Forelimb muscle (tissue), 1 donor: ENCODE measurements around the gene CORO6. TPM values are rescaled to one million over a fixed set of nuclear protein-coding genes. Genes with fewer than 3 reads are reported as not detected.
"Not testable (repeated sequence)": the region's sequence is repeated elsewhere in the genome, so short reads cannot be mapped to it uniquely, and the experiment has no call there.

Source experiments
- DNase-seq: peaks from one replicate; pipeline ENCODE4 v3.0.0-alpha.2; 2013; ENCODE audit warnings: low read depth
- polyA plus RNA-seq: library from polyadenylated mRNA; unstranded; fragments of 120-200 nt; gene quantifications from one replicate; pipeline ENCODE4 v1.2.1, GENCODE V29; 2013; ENCODE audit not compliant: insufficient read length

Gene CORO6
- polyA plus RNA-seq: 96.8 TPM

DNA sequence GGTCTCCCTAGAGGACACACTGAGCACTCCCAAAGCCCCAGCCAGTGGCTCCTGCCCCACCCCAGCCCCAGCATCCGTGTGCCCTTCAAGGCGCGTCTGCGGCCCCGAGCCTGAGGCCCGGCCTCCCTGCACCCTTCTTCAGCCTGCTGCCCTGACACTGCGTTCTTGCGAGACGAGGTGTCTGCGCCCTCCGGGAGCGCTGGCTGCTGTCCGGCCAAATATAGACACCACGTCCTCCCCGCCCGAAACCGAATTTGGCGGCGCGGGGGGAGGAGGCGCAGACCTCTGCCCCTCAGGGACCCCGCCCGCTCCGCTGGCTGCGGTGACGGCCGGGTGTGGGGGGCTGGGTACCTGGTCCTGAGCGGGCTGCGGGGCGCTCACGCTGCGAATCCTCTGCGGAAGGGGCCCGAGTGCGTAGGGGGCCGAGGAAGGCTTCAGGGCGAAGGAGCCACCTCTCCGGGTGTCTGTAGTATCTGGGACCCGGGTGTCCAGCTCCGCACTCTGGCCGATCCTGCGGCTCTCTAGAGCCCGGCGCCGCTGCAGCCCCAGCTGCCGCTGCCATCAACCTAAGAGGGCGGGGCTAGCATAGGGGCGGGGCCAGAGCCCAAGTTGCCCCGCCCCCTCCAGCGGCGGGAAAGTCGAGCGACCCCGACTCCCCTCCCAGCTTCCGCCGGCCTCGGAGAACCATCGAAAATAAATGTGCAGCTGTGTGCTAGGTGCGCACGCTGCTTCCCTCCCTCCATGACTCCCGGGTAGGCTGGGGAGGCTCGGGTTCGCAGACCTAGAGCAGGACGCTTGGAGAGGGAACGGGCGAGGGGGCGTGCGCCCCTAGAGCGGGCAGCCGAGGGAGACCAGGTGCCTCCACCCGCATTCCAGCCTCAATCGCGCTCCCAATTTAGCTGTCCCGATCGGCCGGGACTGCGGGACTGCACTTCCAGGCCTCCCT lies at the start of gene CORO6:
Gene CORO6 (minus strand): TSS at position 576 of the 946 bp plus-strand sequence. CDS start 1,491 bp downstream, outside the sequence.
- DNase-seq: no peak

DNA sequence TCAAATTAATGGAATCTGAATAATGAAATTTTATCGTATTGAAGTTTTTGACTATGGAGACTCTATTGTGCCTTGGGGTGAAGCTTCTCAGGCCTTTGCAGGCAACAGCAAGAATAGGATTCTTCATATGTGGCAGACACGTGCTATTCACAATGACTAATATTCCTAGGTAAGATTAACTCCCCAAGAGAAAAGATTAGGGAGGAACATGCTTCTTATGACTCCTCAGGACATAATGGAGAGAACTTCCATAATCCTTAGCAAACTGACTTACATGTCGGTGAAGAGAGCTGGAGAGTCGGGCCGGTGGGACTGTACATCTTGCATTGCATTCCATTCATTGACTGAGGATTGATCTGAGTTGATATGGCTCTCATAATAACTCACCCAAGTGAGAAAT lies 48.9 kb upstream of the CORO6 start:
- DNase-seq: no peak

DNA sequence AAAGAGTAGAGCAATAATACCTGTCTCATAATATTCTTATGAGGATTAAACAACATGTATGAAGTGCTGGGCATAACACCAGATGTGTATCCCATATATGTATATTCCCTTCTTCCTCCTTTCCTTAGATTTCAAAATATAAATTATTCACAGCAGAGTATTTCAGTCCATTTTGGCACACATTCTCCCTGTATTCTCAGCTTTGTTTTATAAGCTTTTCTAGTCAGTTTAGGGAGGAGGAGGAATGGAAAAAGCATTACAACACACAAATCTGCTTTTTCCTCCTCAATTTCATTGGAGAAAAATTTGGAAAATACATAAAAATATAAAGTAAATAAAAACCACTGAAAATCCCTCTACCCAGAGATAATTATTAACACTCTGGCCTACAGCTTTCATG lies 46.6 kb upstream of the CORO6 start:
- DNase-seq: no peak

DNA sequence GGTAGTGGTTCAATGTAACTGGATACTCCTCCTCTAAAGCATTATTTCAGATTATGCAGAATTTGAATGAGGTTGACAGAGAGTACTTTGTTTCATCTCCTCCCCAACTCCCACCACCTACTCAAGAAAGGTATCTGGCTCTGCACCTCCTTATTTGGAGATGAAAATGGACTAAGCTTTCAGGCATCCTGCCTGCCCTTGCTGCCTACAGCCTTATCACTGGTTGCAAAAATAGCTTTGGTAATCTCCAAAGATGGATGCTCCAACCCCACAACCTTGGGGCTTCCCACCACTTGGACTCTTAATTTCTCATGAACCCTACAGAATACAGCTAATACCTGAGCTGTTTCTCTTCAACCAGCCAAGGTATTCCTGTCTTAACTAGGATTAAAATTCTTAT lies 45.3 kb upstream of the CORO6 start:
- DNase-seq: no peak

DNA sequence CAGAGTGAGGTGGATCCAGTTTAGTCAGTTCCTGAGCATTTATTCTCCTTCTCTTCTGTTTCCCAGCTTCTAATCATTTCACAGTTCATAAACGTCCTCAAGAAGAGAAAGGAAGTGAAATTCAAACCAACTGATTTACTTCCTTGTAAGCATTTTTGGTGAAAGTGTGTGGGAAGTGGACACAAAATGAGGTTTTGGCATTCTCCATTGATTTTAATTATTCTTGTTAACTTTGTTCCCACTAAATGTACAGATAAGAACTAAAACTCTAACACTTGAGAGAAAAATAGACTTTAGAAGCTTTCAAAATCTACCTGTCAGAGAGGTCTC lies 42.7 kb upstream of the CORO6 start:
- no peak for DNase-seq

DNA sequence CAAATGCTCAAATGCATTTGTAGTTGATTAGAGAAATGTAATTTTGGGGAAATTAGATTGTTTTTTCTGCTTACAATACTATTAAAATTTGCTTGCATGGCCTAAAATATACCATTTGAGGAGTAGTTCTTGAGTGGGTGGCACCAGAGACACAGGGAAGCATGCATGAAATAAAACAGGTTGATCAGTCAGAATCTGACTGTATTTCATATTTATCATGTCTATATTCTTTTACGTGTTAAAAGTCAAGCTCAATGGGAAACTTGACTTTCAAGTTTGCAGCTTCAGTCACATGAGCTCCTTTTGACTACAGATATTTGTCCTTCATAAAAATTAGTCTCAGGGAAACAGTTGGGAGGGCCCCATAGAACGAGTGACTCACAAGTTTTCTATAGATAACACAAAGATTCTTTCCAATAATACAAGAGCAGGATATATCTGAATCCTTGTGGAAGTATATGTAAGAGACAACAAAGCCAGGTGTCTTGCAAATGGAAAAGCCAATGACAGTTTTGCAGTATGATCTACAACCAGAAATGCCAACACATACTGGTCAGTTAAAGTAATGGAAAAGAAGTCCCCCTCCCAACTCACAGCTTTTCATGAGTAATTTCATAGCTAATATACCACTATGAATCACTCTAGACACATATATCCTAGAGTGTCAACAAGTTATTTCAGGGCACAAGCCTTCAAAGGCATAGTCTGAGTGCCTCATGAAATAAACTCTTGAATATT lies 42.2 kb upstream of the CORO6 start:
- no peak for DNase-seq

DNA sequence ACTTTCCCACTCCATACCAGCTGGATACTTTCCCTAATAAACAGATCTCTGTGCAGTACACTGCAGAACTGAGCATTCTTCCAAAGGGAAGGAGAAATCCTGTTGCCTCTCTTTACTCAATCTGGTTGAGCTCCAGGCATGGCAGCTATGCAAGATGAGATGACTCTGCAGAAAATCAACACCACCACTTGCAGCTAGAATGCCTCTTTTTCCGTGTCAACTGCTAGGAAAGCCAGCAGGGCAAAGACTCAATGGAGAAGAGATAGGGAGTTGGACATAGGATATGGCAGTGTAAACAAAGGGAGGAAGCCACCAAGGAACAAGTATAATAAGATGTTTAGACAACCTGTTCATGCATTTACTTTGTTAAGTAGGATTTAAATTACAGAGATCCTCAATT lies 40.4 kb upstream of the CORO6 start:
- DNase-seq: no peak

DNA sequence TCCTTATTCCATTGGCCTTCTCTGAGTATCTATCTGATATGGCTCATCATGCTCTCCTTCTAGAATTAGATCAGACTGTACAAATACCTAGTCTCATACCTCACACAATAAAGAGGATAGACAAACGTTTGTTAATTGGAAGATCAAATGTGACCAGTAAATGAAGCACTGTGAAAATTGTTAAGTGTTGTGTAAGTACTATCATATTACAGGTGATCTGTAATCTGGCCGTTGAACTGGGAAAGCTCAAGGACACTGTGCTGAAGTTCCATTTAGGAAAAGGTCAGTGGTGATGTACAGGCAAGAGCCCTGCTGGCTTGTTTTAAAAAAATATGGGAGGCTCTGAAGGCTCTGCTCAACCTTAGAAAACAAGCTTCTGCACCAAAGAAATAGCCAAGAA lies 38.5 kb upstream of the CORO6 start:
- DNase-seq: no peak

DNA sequence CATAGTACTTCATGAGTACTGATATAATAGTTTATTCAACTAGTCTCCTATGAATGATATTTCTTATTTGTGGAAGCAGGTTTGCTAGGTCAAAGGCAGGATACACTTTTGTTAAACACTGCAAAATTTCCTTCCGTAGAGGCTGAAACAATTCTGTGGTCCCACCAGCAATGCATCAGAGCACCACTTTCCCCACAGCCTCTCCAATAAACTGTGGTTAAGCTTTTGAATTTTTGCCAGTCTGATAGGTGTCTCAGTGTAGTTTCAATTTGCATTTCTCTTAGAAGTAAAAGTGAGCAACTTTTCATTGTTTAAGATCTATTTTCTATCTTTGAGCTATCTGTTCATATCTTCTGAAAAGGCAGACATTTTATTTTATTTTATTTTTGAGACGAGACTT lies 36.4 kb upstream of the CORO6 start:
- DNase-seq: no peak

DNA sequence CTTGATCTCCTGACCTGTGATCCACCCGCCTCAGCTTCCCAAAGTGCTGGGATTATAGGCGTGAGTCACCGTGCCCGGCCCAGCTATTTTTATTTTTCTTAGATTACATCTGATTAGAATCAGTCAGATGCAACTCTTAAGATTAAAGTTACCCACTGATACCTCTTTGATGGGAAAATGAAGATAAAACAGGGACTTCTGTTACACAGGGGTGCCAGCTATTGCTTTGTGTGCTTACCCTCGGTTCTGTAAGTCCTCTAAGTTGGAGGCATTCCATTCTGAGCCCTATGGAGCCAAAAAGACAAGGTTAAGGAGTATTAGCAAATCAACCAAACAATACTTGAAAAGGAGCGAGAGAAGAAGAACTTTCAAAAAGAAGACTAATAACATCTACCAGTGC lies 32.6 kb upstream of the CORO6 start:
- no peak for DNase-seq

DNA sequence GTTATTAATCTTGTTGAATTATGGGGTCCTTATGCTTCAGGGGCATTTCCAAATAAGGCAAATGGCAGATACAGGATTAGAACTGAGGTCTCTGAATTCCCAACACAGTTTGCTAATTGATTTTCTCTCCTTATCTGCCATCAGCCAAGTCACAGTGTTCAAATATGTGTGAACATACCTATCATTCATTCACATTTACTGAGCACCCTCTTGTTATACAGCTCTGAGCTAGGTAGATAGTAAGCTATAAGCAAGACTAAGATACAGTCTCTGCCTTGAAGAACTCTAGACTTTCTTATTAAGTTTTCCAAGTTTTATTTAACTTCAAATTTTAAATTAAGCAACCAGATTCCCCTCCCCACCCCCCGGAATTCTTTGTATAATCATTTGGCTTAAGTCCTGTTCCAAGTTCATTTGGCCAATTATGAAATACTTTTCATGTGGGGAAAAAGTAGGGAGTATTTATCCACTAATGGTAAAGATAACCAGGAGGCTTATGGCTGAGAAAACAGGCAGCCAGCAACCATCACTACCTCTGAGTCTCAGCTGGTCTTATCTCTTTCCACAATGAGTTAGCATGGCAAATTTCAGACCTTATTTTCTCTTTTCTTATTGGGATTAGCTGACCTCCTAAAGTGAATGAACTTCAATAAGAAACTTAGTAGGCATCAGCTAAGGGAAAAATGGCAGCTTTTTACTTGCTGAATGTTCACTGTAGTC lies 31.4 kb upstream of the CORO6 start:
- DNase-seq: no peak

DNA sequence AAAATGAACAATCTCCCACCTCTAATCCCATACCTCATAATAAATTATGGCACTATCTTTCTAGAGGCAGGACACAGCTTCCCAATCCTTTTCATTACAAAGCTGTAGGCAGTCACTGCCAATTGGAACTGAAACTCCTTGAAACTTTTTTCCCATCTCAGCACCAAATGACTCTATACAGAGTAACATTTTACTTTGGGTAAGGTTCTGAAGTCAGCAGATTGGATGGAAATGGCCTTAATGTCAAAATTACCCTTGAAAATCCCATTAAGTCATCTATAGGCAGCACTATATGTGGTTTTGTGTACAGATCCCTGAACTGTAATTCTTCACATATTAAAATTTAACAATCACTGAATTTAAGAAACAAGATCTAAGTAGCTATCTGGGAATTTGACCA lies 30.3 kb upstream of the CORO6 start:
- no peak for DNase-seq

DNA sequence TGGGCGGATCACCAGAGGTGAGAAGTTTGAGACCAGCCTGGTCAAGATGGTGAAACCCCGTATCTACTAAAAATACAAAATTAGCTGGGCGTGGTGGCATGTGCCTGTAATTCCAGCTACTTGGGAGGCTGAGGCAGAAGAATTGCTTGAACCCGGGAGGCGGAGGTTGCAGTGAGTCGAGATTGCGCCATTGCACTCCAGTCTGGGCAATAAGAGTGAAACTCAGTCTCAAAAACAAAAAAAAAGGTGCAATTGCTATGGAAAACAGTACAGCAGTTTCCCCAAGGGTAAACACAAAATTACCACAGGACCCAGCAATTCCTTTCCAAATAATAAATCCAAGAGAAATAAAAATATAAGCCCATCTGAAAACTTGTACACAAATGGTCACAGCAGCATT lies 29.2 kb upstream of the CORO6 start:
- not testable (repeated sequence) for DNase-seq

DNA sequence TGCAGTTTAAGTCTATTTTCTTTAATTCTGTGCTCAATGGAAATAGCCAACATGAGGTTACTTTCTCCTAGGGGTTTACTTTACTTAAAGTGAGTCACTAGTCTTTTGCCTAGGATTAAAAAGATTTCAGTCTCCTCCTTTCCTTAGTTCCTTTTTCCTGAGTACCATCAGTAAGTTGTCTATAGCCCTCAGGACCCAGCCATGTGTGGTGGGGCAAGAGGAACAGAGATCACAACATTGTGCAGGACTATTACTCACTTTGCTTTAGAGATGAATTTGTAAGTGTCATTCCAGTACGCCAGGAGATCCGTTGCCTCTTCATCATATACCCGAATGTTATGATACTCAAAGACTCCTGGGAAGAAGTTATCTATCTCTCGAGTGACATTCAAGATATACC lies 27.7 kb upstream of the CORO6 start:
- no peak for DNase-seq

DNA sequence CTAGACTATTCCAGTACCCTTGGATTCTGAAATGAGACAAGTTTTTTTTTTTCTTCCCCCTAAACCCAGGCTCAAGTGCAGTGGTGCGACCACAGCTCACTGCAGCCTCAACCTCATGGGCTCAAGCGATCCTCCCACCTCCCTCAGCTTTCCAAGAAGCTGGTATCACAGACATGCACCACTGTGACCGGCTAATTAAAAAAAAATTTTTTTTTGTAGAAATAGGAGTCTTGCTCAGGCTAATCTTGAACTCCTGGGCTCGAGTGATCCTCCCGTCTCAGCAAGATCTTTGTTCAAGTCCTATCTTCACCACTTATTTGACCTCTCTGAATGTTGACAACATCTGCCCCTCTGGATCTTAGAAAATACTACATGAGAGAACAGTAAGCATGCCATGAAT lies 26.6 kb upstream of the CORO6 start:
- no peak for DNase-seq

DNA sequence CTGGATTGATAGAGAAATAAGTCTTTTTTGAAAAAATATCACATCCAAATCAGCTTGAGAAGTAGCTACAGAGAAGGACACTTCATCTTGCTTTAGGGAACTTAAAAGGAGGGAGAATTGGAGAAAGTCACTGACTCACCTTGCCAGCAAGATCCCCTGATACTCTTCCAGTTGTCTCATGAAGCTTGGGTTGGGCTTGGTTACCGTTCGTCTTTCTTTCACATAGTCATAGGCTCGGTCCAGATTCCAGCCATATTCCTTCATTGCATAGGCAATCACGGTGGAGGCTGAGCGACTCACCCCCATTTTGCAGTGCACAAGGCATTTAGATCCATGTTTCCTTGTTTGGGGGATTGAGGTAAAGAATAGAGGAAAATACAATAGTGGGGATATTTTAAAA lies 25.3 kb upstream of the CORO6 start:
- DNase-seq: no peak

DNA sequence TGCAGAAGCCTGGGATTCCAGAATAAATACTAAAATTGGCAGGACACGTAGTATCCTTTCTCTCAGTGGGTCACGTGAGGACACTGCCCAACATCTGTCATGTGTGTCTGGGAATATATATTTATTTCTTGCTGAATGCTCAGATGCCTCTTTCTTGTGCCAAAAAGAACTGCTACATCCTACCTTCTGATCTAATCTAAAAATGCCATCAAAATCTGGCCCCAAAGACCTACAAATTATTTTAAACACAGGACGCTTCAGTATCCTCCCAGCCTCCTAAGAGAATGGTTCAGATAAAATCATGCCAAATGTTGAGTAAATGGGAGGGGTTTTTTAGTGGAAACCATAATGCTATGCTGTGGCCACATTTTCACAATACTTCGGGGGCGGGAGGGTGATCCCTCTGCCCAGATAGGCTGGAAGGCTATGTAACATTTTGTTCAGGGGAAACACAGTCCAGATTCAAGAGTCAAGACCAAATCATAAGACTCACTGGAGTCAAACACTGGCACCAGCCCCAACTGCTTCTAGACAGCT lies 22.9 kb upstream of the CORO6 start:
- DNase-seq: no peak

DNA sequence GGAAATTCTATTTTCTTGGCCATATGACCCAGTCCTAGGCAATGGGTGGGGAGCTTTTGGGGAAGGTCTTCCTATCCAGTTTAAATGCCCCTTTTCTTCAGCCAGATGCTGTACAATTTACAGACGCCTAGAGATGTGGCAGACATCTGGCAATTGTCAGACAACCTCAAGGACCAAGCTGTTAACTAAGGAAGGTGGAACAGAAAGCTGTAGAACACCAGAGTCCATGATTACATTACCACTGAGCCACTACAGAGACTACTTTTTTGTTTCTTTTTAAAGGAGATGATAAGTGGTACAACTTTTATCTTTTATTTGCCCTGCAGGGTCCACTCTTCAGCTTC lies 21.1 kb upstream of the CORO6 start:
- no peak for DNase-seq

DNA sequence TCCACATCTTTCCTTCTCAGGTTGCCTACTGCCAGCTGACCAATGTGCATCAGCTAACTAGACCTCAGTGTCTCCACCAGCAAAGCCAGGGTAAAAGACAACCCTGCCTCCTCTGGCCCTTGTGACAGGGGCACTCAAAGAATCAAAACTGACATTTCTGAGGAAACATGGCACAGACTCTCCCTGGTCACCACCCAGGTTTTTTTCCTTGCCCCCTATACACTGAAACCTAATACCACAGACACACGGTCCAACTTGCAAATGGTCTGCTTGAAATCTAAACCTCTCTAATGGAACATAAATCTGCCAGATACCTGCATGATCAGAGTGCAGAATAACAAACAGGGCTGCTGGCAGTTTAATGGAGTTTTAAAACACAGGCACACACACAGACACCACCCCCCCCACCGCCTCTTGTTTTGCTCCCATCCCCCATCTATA lies 19.5 kb upstream of the CORO6 start:
- no peak for DNase-seq

DNA sequence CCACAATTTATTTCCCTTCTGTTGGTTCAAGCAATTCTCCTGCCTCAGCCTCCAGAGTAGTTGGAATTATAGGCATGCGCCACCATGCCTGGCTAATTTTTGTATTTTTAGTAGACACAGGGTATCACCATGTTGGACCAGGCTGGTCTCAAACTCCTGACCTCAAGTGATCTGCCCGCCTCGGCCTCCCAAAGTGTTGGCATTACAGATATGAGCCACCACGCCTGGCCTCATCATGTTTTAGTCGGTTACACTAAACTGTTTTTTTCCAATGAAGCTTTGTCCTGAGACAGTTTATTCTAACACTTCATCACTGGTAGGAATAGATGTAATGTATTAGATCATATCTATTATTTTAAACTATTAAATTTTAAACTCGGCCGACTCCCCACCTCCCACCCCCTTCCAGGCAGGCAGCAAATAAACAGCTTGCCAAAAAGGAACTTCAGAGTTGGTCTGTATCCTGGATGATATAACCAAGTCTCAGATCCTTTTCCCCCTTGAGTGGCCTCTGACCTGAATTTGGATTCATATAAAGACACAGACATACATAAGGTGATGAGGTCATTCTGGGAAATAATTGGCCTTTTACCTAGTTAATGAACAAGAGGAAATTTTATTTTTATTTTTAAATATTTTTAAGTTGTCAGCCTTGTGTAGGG lies 18.4 kb upstream of the CORO6 start:
- DNase-seq: no peak

DNA sequence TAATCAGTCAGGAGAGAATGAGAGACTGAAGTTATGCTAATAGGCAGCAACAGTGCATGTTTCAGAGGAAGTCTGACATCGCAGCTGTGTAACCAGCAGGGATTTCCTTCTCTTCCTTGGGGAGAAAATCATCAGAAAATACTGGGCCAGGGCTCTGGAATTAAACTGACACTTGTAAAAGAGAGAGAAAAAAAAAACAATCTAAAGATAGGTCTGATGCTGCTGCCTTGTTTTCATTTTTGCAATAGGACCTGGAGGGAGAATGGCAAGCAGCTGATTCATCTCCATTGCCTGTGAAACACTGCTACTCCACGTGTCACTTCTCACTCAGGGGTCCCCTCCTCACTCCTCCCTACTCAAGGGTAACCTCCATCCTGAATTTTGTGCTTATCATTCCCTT lies 17.7 kb upstream of the CORO6 start:
- DNase-seq: no peak

DNA sequence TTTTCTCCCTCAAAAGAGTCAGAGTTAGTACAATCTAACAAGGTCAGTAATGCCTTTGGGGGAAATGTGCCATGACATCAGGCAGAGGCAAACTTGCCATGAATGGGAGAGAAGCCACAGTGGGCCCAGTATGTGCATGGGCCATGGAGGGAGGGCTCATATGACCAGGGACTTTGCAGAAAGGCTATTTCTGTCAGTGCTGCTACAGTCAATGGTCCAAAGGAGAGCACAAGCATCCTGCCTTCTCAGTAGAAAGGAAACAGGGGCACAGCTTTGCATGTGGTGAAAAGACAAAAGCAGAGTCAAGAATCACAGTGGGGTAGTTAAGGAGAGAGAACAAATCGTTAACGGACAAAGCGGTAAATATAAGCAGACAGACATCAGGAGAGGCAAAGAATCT lies 11.2 kb upstream of the CORO6 start:
- no peak for DNase-seq
